Hepatocyte (in vitro differentiated cells): Measurements from ENCODE around the gene ZDHHC24. TPM values are rescaled to one million over a fixed set of nuclear protein-coding genes. Genes with fewer than 3 reads are reported as not detected.
A peak's percentile ranks its signal among the peaks of the same experiment; 100 is the strongest.

Experiments used
- DNase-seq: peaks from one replicate; pipeline ENCODE4 v3.0.0-alpha.2; 2016; ENCODE audit warnings: low spot score
- H2AFZ ChIP-seq: fragments of 200-600 bp; sonication (generic); 2 replicates; pipeline ENCODE4 v1.6.0; 2016; ENCODE audit warnings: antibody characterized with exemption, mild to moderate bottlenecking
- H3K27ac ChIP-seq: fragments of 200-600 bp; sonication (generic); 2 replicates; pipeline ENCODE4 v1.5.1; 2016; ENCODE audit warnings: mild to moderate bottlenecking
- H3K27me3 ChIP-seq: fragments of 200-600 bp; sonication (generic); 2 replicates; pipeline ENCODE4 v1.6.1; 2016
- H3K36me3 ChIP-seq: fragments of 200-600 bp; sonication (generic); replicated peaks from 2 replicates; pipeline ENCODE4 v1.5.1; 2016; ENCODE audit warnings: low read depth; ENCODE audit not compliant: insufficient read depth
- H3K4me1 ChIP-seq: fragments of 200-600 bp; sonication (generic); 2 replicates; pipeline ENCODE4 v1.5.1; 2016; ENCODE audit warnings: mild to moderate bottlenecking, moderate library complexity; ENCODE audit not compliant: insufficient read depth
- H3K4me2 ChIP-seq: fragments of 200-600 bp; sonication (generic); 2 replicates; pipeline ENCODE4 v1.6.0; 2016
- H3K4me3 ChIP-seq: fragments of 200-600 bp; sonication (generic); 2 replicates; pipeline ENCODE4 v1.5.1; 2016; ENCODE audit warnings: mild to moderate bottlenecking
- H3K79me2 ChIP-seq: fragments of 200-600 bp; sonication (generic); 2 replicates; pipeline ENCODE4 v1.6.0; 2017; ENCODE audit warnings: mild to moderate bottlenecking
- H3K9me2 ChIP-seq: fragments of 200-600 bp; sonication (generic); replicated peaks from 2 replicates; pipeline ENCODE4 v1.6.0; 2017; ENCODE audit warnings: mild to moderate bottlenecking; ENCODE audit not compliant: insufficient read depth
- H3K9me3 ChIP-seq: fragments of 200-600 bp; sonication (generic); 2 replicates; pipeline ENCODE4 v1.5.1; 2016; ENCODE audit warnings: low read depth, mild to moderate bottlenecking
- H4K20me1 ChIP-seq: fragments of 200-600 bp; sonication (generic); 2 replicates; pipeline ENCODE4 v1.6.0; 2016; ENCODE audit warnings: mild to moderate bottlenecking; ENCODE audit not compliant: insufficient read depth, poor library complexity, severe bottlenecking
- CTCF ChIP-seq: fragments of 200-600 bp; sonication (generic); IDR thresholded peaks from 2 replicates; pipeline ENCODE4 v1.5.1; 2016; ENCODE audit warnings: antibody characterized with exemption, mild to moderate bottlenecking; ENCODE audit not compliant: poor library complexity
- EZH2 ChIP-seq: fragments of 200-600 bp; sonication (generic); IDR thresholded peaks from 2 replicates; pipeline ENCODE4 v1.6.1; 2016; ENCODE audit warnings: antibody characterized with exemption, mild to moderate bottlenecking, borderline replicate concordance
- EZH2phosphoT487 ChIP-seq: fragments of 200-600 bp; sonication (generic); IDR thresholded peaks from one replicate; pipeline ENCODE4 v1.6.1; 2018; ENCODE audit warnings: antibody characterized with exemption, mild to moderate bottlenecking, low read depth, moderate library complexity; ENCODE audit not compliant: unreplicated experiment, severe bottlenecking
- WGBS: methylation state at CpG from one replicate; pipeline ENCODE4 v1.1.6; 2016; ENCODE audit warnings: low lambda C conversion rate; ENCODE audit errors: missing lambda C conversion rate; 5-methylcytosine and 5-hydroxymethylcytosine counted together
- polyA plus RNA-seq: library from polyadenylated mRNA; unstranded; fragments of >200 nt; fragmentation: Nextera tagmentation; extraction: Ambion mirVana; gene quantifications from 2 replicates; pipeline ENCODE4 v1.2.1, GENCODE V29; 2016
- total RNA-seq: library from RNA; depleted of rRNA; stranded (reverse); fragments of >200 nt; gene quantifications from 2 replicates; pipeline ENCODE4 v1.2.3, GENCODE V29; 2014

Gene ZDHHC24
- total and polyA plus RNA-seq, 2 experiments from 2014 or later, result 10.3 to 16.9 TPM

- Histone ChIP-seq H3K36me3 (no peaks in the 10 kb centered on the region), H3K4me1 (no peaks in the 10 kb centered on the region), H4K20me1 (no peaks in the 10 kb centered on the region), H3K27me3 (no peaks in the 10 kb centered on the region), H3K27ac (no peak overlapping the region), H3K4me3 (no peak overlapping the region), H3K79me2 (no peaks in the 10 kb centered on the region), H2AFZ (no peak overlapping the region), H3K9me3 (no peaks in the 10 kb centered on the region), H3K9me2 (no peaks in the 10 kb centered on the region), H3K4me2 (no peak overlapping the region)
- WGBS, result 77% methylated on average over 11 of the region's 11 CpGs
- TF ChIP-seq CTCF (no peak), EZH2 (no peak), EZH2phosphoT487 (no peak)
- no peak for DNase-seq
Measured at GRCh38 chr11:66523611-66524010, 22.2 kb downstream of the ZDHHC24 start.

- peak overlapping the region; percentile 87 for H2AFZ ChIP-seq
- peaks cover 20% of the 10 kb centered on the region for H3K79me2 ChIP-seq
- H3K4me2 ChIP-seq, result peak overlapping the region; percentile 92
- H4K20me1 ChIP-seq, result no peaks in the 10 kb centered on the region
- H3K36me3 ChIP-seq, result no peaks in the 10 kb centered on the region
- WGBS, result 10% methylated on average over 5 of the region's 5 CpGs
- peak overlapping the region; percentile 60 for H3K27ac ChIP-seq
- H3K4me1 ChIP-seq, result peaks cover 7% of the 10 kb centered on the region
- peak overlapping the region; percentile 93 for H3K4me3 ChIP-seq
- no peak for TF ChIP-seq EZH2
- no peak for TF ChIP-seq CTCF
- no peak for TF ChIP-seq EZH2phosphoT487
- H3K9me2 ChIP-seq, result no peaks in the 10 kb centered on the region
- DNase-seq, result no peak
- H3K27me3 ChIP-seq, result no peaks in the 10 kb centered on the region
- no peaks in the 10 kb centered on the region for H3K9me3 ChIP-seq
Measured at GRCh38 chr11:66510990-66511339, 34.9 kb downstream of the ZDHHC24 start.

- H4K20me1 ChIP-seq, result no peaks in the 10 kb centered on the region
- H3K27me3 ChIP-seq, result no peaks in the 10 kb centered on the region
- H3K4me1 ChIP-seq, result peaks cover 7% of the 10 kb centered on the region
- DNase-seq, result peak; percentile 91
- no peaks in the 10 kb centered on the region for H3K9me2 ChIP-seq
- H3K36me3 ChIP-seq, result no peaks in the 10 kb centered on the region
- peak within 1 kb of the TSS; percentile 92 for H3K4me2 ChIP-seq
- 4% methylated on average over 31 of the region's 31 CpGs for WGBS
- H3K9me3 ChIP-seq, result no peaks in the 10 kb centered on the region
- peak within 1 kb of the TSS; percentile 93 for H3K4me3 ChIP-seq
- H3K79me2 ChIP-seq, result peaks cover 20% of the 10 kb centered on the region
- peak within 1 kb of the TSS; percentile 81 for H3K27ac ChIP-seq
- TF ChIP-seq EZH2 (no peak), CTCF (no peak), EZH2phosphoT487 (no peak)
- peak within 1 kb of the TSS; percentile 96 for H2AFZ ChIP-seq
Measured at GRCh38 chr11:66510271-66510989, 35.4 kb downstream of the ZDHHC24 start, which contains the start of gene BBS1. TSS of gene BBS1 (plus strand) at chr11:66510635. CDS start at chr11:66510660, 25 bp downstream.
